Measurements from ENCODE around the gene MPST. TPM values are rescaled to one million over a fixed set of nuclear protein-coding genes. Genes with fewer than 3 reads are reported as not detected.

The MPST gene
- total RNA-seq, 2 experiments from 2014 or later, result 8.5 to 9.1 TPM

DNA sequence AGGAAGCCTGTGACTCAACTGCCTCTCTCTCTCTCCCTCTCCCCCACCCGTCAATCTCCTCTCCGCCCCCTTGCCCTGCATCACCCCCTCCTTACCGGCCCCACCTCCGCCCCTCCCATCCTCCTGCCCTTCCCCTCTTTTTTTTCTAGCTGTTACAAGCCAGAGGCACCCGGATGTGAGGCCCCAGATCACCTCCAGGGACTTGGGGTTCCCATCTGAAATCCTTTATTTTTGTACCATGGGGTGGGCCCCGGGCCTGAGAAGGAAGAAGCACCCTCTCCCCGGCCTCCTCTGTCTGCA is 42.8 kb downstream of the MPST start:
- H3K9me3 Mint-ChIP-seq, result no peaks in the 10 kb centered on the region
- no peak overlapping the region for H3K4me3 Mint-ChIP-seq
- DNase-seq (peak; percentile 50), ATAC-seq (no peak)
- peaks cover 37% of the 10 kb centered on the region for H3K4me1 Mint-ChIP-seq (ENCODE audit: low read depth)
- peaks cover 7% of the 10 kb centered on the region for H3K36me3 Mint-ChIP-seq (ENCODE audit: low read depth)
- H3K27ac Mint-ChIP-seq, result no peak overlapping the region
- CTCF ChIA-PET, result no interaction called here
- POLR2A ChIA-PET, result interaction anchor here (1.0 to 1.2 kb wide), 2 partner anchors 59 to 85 kb away, joined by 3 read pairs; no protein-coding TSS in a partner anchor
- H3K27me3 Mint-ChIP-seq, result peaks cover under 1% of the 10 kb centered on the region
- intact Hi-C loops (cut with micrococcal nuclease), result no loop called here
- TF ChIP-seq, protein P1, sequence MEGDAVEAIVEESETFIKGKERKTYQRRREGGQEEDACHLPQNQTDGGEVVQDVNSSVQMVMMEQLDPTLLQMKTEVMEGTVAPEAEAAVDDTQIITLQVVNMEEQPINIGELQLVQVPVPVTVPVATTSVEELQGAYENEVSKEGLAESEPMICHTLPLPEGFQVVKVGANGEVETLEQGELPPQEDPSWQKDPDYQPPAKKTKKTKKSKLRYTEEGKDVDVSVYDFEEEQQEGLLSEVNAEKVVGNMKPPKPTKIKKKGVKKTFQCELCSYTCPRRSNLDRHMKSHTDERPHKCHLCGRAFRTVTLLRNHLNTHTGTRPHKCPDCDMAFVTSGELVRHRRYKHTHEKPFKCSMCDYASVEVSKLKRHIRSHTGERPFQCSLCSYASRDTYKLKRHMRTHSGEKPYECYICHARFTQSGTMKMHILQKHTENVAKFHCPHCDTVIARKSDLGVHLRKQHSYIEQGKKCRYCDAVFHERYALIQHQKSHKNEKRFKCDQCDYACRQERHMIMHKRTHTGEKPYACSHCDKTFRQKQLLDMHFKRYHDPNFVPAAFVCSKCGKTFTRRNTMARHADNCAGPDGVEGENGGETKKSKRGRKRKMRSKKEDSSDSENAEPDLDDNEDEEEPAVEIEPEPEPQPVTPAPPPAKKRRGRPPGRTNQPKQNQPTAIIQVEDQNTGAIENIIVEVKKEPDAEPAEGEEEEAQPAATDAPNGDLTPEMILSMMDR (IDR thresholded peaks at IDR 0.05), result no peak

DNA sequence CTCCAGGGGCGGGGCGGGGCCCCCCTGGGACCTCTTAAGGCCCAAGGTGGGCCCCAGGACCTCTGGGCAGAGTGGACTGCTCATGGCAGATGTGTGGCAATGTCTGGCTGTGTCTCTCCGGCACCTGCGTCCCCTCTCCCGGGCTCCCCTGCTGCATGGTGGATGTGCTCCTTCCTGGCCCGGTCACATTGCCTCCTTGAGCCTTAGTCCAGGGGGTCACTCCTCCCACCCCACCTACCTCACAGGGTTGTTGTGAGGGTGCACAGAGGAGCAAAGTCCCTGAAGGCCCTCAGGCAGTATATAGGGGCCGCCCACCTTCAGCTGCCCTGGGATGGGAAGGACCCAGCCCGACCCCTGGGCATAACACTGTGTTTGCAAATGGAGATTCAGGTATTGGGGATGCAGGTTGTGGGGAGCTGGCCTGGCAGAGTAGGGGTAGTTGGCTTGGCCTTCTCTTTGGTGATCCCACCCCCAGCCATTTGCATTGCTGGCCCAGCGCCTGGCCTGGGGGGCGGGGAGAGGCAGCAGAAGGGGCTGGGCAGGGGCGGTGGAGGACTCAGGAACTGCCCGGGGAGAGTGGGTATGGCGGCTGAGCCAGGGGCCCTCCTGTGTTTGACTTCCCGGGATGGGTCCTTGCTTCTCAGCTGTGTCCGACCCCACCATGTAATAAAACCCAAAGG is 43.3 kb downstream of the MPST start:
- Mint-ChIP-seq H3K4me1 (ENCODE audit: low read depth) (peaks cover 37% of the 10 kb centered on the region), H3K27me3 (peaks cover 5% of the 10 kb centered on the region), H3K4me3 (no peak overlapping the region), H3K9me3 (no peaks in the 10 kb centered on the region), H3K36me3 (ENCODE audit: low read depth) (peaks cover 4% of the 10 kb centered on the region), H3K27ac (no peak overlapping the region)
- TF ChIP-seq, protein P1 (IDR thresholded peaks at IDR 0.05), result no peak
- POLR2A ChIA-PET, result no interaction called here
- CTCF ChIA-PET, result interaction anchor here (1.1 kb wide), 1 partner anchor 41 kb away, joined by 3 read pairs; no protein-coding TSS in a partner anchor
- intact Hi-C loops (cut with micrococcal nuclease), result no loop called here
- no peak for DNase-seq
- no peak for ATAC-seq

DNA sequence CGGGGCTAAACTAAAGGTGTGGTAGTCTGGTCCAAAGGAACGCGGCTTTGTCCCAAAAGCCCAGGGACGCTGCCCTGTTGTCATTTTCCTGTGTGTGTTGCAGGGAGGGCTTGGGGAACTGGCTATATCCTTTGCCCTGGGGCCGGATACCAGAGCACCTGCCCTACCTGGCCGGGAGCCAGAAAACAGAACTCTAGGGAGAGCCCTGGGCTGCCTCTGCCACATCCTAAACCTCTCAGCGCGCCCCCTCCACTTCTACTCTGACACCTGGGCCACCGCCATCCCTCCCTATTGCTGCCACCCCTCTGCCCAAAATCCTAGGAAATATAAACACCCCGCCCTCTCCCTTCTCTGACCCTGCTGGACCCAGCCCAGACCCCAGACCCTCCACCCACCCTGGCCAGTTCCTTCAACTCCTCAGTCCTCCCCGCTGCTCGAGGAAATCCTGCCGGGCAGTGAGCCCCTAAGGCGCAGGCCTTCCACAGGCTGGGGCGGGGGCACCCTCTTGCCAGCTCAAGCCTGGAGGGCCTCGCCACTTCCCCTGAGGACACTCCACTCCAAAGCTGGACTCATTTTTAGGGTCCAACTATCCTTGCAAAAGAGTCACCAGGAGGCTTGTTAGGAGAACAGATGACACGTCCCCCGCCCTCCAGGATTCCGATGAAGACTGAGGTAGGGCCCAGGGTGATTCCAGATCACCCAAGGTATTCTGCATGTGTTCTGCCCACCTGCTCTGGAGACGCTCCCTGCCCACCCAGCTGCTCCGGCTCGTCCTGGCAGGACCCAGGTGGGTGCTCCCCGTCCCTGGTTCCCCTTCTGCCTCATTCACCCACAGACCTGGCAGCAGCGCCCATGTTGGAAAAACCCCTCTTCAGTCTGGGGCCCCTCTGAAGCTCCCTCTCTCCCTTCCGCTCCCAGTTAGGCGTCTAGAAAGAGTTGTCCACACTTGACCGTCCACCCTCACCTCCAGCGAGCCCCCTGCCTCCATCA is 44.2 kb downstream of the MPST start:
- POLR2A ChIA-PET, result interaction anchor here (1.8 to 2.2 kb wide), 2 partner anchors 12 to 59 kb away, joined by 4 to 6 read pairs; partner anchors contain the start of gene KCTD17
- peaks cover 13% of the 10 kb centered on the region for H3K27me3 Mint-ChIP-seq
- no peaks in the 10 kb centered on the region for H3K9me3 Mint-ChIP-seq
- peak overlapping the region; percentile 11 for H3K27ac Mint-ChIP-seq
- peaks cover 4% of the 10 kb centered on the region for H3K36me3 Mint-ChIP-seq (ENCODE audit: low read depth)
- TF ChIP-seq, protein P1 (IDR thresholded peaks at IDR 0.05), result no peak
- peak; percentile 38 for DNase-seq
- intact Hi-C loops (cut with micrococcal nuclease), result no loop called here
- no peak for ATAC-seq
- CTCF ChIA-PET, result interaction anchor here (1.1 kb wide), 1 partner anchor 42 kb away, joined by 3 read pairs; no protein-coding TSS in a partner anchor
- no peak overlapping the region for H3K4me3 Mint-ChIP-seq
- H3K4me1 Mint-ChIP-seq (ENCODE audit: low read depth), result peaks cover 37% of the 10 kb centered on the region

DNA sequence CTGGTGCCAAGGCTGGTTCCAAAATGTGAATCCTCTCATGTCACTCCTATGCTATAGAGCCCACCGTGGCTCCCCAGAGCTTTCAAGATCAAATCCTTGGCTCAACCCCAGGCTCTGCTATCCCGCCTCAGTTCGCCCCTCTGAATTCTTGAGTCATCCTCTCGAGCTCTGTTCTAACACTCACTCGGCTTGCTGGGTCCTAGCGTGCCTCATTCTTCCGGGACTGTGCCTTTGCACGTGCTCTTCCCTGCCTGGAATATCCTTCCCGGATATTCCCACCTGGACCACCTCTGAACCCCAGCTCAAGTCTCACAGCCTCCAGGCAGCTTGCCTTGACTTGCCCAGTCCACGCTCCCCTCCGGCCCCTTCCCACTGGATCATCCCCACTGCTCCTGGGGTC is 45.0 kb downstream of the MPST start:
- TF ChIP-seq, protein P1 (IDR thresholded peaks at IDR 0.05), result no peak
- Mint-ChIP-seq H3K27ac (no peak overlapping the region), H3K36me3 (ENCODE audit: low read depth) (peaks cover 4% of the 10 kb centered on the region), H3K4me3 (no peak overlapping the region), H3K4me1 (ENCODE audit: low read depth) (peaks cover 37% of the 10 kb centered on the region), H3K9me3 (no peaks in the 10 kb centered on the region), H3K27me3 (peaks cover 16% of the 10 kb centered on the region)
- no peak for ATAC-seq
- ChIA-PET POLR2A (interaction anchor here (1.8 to 2.2 kb wide), 2 partner anchors 12 to 58 kb away, joined by 4 to 6 read pairs; partner anchors contain the start of gene KCTD17), CTCF (no interaction called here)
- intact Hi-C loops (cut with micrococcal nuclease), result no loop called here
- no peak for DNase-seq

All from activated CD8-positive, alpha-beta T cell treated with anti-CD3 and anti-CD28 coated beads for 36 hours (primary cell).